Hepatocyte (in vitro differentiated cells): ENCODE data around the gene TELO2. TPM values are rescaled to one million over a fixed set of nuclear protein-coding genes. Genes with fewer than 3 reads are reported as not detected.

Source experiments
- DNase-seq: peaks from one replicate; pipeline ENCODE4 v3.0.0-alpha.2; 2016; ENCODE audit warnings: low spot score
- H2AFZ ChIP-seq: fragments of 200-600 bp; sonication (generic); 2 replicates; pipeline ENCODE4 v1.6.0; 2016; ENCODE audit warnings: antibody characterized with exemption, mild to moderate bottlenecking
- H3K27ac ChIP-seq: fragments of 200-600 bp; sonication (generic); 2 replicates; pipeline ENCODE4 v1.5.1; 2016; ENCODE audit warnings: mild to moderate bottlenecking
- H3K27me3 ChIP-seq: fragments of 200-600 bp; sonication (generic); 2 replicates; pipeline ENCODE4 v1.6.1; 2016
- H3K36me3 ChIP-seq: fragments of 200-600 bp; sonication (generic); replicated peaks from 2 replicates; pipeline ENCODE4 v1.5.1; 2016; ENCODE audit warnings: low read depth; ENCODE audit not compliant: insufficient read depth
- H3K4me1 ChIP-seq: fragments of 200-600 bp; sonication (generic); 2 replicates; pipeline ENCODE4 v1.5.1; 2016; ENCODE audit warnings: mild to moderate bottlenecking, moderate library complexity; ENCODE audit not compliant: insufficient read depth
- H3K4me2 ChIP-seq: fragments of 200-600 bp; sonication (generic); 2 replicates; pipeline ENCODE4 v1.6.0; 2016
- H3K4me3 ChIP-seq: fragments of 200-600 bp; sonication (generic); 2 replicates; pipeline ENCODE4 v1.5.1; 2016; ENCODE audit warnings: mild to moderate bottlenecking
- H3K79me2 ChIP-seq: fragments of 200-600 bp; sonication (generic); 2 replicates; pipeline ENCODE4 v1.6.0; 2017; ENCODE audit warnings: mild to moderate bottlenecking
- H3K9me2 ChIP-seq: fragments of 200-600 bp; sonication (generic); replicated peaks from 2 replicates; pipeline ENCODE4 v1.6.0; 2017; ENCODE audit warnings: mild to moderate bottlenecking; ENCODE audit not compliant: insufficient read depth
- H3K9me3 ChIP-seq: fragments of 200-600 bp; sonication (generic); 2 replicates; pipeline ENCODE4 v1.5.1; 2016; ENCODE audit warnings: low read depth, mild to moderate bottlenecking
- H4K20me1 ChIP-seq: fragments of 200-600 bp; sonication (generic); 2 replicates; pipeline ENCODE4 v1.6.0; 2016; ENCODE audit warnings: mild to moderate bottlenecking; ENCODE audit not compliant: insufficient read depth, poor library complexity, severe bottlenecking
- CTCF ChIP-seq: fragments of 200-600 bp; sonication (generic); IDR thresholded peaks from 2 replicates; pipeline ENCODE4 v1.5.1; 2016; ENCODE audit warnings: antibody characterized with exemption, mild to moderate bottlenecking; ENCODE audit not compliant: poor library complexity
- EZH2 ChIP-seq: fragments of 200-600 bp; sonication (generic); IDR thresholded peaks from 2 replicates; pipeline ENCODE4 v1.6.1; 2016; ENCODE audit warnings: antibody characterized with exemption, mild to moderate bottlenecking, borderline replicate concordance
- EZH2phosphoT487 ChIP-seq: fragments of 200-600 bp; sonication (generic); IDR thresholded peaks from one replicate; pipeline ENCODE4 v1.6.1; 2018; ENCODE audit warnings: antibody characterized with exemption, mild to moderate bottlenecking, low read depth, moderate library complexity; ENCODE audit not compliant: unreplicated experiment, severe bottlenecking
- WGBS: methylation state at CpG from one replicate; pipeline ENCODE4 v1.1.6; 2016; ENCODE audit warnings: low lambda C conversion rate; ENCODE audit errors: missing lambda C conversion rate; 5-methylcytosine and 5-hydroxymethylcytosine counted together
- polyA plus RNA-seq: library from polyadenylated mRNA; unstranded; fragments of >200 nt; fragmentation: Nextera tagmentation; extraction: Ambion mirVana; gene quantifications from 2 replicates; pipeline ENCODE4 v1.2.1, GENCODE V29; 2016
- total RNA-seq: library from RNA; depleted of rRNA; stranded (reverse); fragments of >200 nt; gene quantifications from 2 replicates; pipeline ENCODE4 v1.2.3, GENCODE V29; 2014

The TELO2 gene
- total and polyA plus RNA-seq, 2 experiments from 2014 or later, result 22.8 to 50.9 TPM

GRCh38 chr16:1494711-1495110, 1.6 kb downstream of the TELO2 start:
- no peaks in the 10 kb centered on the region for H3K27me3 ChIP-seq
- no peak overlapping the region for H3K4me3 ChIP-seq
- no peaks in the 10 kb centered on the region for H3K36me3 ChIP-seq
- H2AFZ ChIP-seq, result no peak overlapping the region
- no peaks in the 10 kb centered on the region for H4K20me1 ChIP-seq
- no peak for TF ChIP-seq EZH2
- no peaks in the 10 kb centered on the region for H3K9me2 ChIP-seq
- H3K4me1 ChIP-seq, result peaks cover 13% of the 10 kb centered on the region
- H3K9me3 ChIP-seq, result no peaks in the 10 kb centered on the region
- H3K4me2 ChIP-seq, result peak overlapping the region; percentile 88
- DNase-seq, result no peak
- H3K27ac ChIP-seq, result no peak overlapping the region
- 88% methylated on average over 13 of the region's 13 CpGs for WGBS
- H3K79me2 ChIP-seq, result peaks cover 17% of the 10 kb centered on the region

GRCh38 chr16:1495211-1495888, 2.2 kb downstream of the TELO2 start:
- no peak overlapping the region for H3K27ac ChIP-seq
- H3K4me1 ChIP-seq, result peaks cover 13% of the 10 kb centered on the region
- H2AFZ ChIP-seq, result no peak overlapping the region
- no peaks in the 10 kb centered on the region for H3K9me2 ChIP-seq
- DNase-seq, result no peak
- no peaks in the 10 kb centered on the region for H3K9me3 ChIP-seq
- TF ChIP-seq CTCF (no peak), EZH2 (no peak), EZH2phosphoT487 (no peak)
- no peaks in the 10 kb centered on the region for H3K36me3 ChIP-seq
- H4K20me1 ChIP-seq, result no peaks in the 10 kb centered on the region
- H3K79me2 ChIP-seq, result peaks cover 17% of the 10 kb centered on the region
- WGBS, result 97% methylated on average over 37 of the region's 39 CpGs
- no peak overlapping the region for H3K4me2 ChIP-seq
- no peaks in the 10 kb centered on the region for H3K27me3 ChIP-seq
- no peak overlapping the region for H3K4me3 ChIP-seq

- peaks cover 13% of the 10 kb centered on the region for H3K4me1 ChIP-seq
- 98% methylated on average over 23 of the region's 25 CpGs for WGBS
- H3K79me2 ChIP-seq, result peaks cover 17% of the 10 kb centered on the region
- no peaks in the 10 kb centered on the region for H3K36me3 ChIP-seq
- no peak overlapping the region for H3K4me2 ChIP-seq
- no peak for DNase-seq
- H3K9me2 ChIP-seq, result no peaks in the 10 kb centered on the region
- no peak overlapping the region for H3K27ac ChIP-seq
- no peak overlapping the region for H2AFZ ChIP-seq
- H3K4me3 ChIP-seq, result no peak overlapping the region
- TF ChIP-seq EZH2phosphoT487 (no peak), EZH2 (no peak), CTCF (no peak)
- no peaks in the 10 kb centered on the region for H4K20me1 ChIP-seq
- H3K27me3 ChIP-seq, result no peaks in the 10 kb centered on the region
- no peaks in the 10 kb centered on the region for H3K9me3 ChIP-seq
These were observed 2.7 kb downstream of the TELO2 start for GRCh38 chr16:1495889-1496262.

- H3K36me3 ChIP-seq, result no peaks in the 10 kb centered on the region
- WGBS, result 96% methylated on average over 25 of the region's 25 CpGs
These were observed 3.3 kb downstream of the TELO2 start for GRCh38 chr16:1496464-1496863.

More at GRCh38 chr16:1496464-1496863, 3.3 kb downstream of the TELO2 start:
- Histone ChIP-seq H3K9me2 (no peaks in the 10 kb centered on the region), H3K27me3 (no peaks in the 10 kb centered on the region), H3K79me2 (peaks cover 17% of the 10 kb centered on the region), H2AFZ (no peak overlapping the region), H3K27ac (no peak overlapping the region), H3K9me3 (no peaks in the 10 kb centered on the region), H4K20me1 (no peaks in the 10 kb centered on the region), H3K4me2 (no peak overlapping the region), H3K4me3 (no peak overlapping the region), H3K4me1 (peaks cover 13% of the 10 kb centered on the region)
- DNase-seq, result no peak
- TF ChIP-seq CTCF, result no peak
- no peak for TF ChIP-seq EZH2phosphoT487
- TF ChIP-seq EZH2, result no peak
